Neural progenitor cell (in vitro differentiated cells): ENCODE data around the gene TLE7.

Experiments used
- CTCF ChIP-seq: fragments of 200-600 bp; sonication (generic); IDR thresholded peaks from 2 replicates; pipeline ENCODE4 v1.5.1; 2017; ENCODE audit warnings: antibody characterized with exemption, mild to moderate bottlenecking
- EZH2 ChIP-seq: fragments of 200-600 bp; sonication (generic); IDR thresholded peaks from 2 replicates; pipeline ENCODE4 v1.6.1; 2017; ENCODE audit warnings: antibody characterized with exemption, mild to moderate bottlenecking, moderate library complexity

- TF ChIP-seq CTCF (no peak), EZH2 (no peak)
Measured at GRCh38 chr16:71432906-71433305, 8.9 kb downstream of the TLE7 start.
